HG03108 (cell line): ENCODE measurements around the gene LRIF1.

Experiments used
- ATAC-seq: cut with Tn5 transposase; IDR thresholded peaks from one replicate; pipeline ENCODE4 v1.9.1; 2021; ENCODE audit warnings: moderate library complexity; ENCODE audit not compliant: unreplicated experiment

LRIF1 gene

DNA sequence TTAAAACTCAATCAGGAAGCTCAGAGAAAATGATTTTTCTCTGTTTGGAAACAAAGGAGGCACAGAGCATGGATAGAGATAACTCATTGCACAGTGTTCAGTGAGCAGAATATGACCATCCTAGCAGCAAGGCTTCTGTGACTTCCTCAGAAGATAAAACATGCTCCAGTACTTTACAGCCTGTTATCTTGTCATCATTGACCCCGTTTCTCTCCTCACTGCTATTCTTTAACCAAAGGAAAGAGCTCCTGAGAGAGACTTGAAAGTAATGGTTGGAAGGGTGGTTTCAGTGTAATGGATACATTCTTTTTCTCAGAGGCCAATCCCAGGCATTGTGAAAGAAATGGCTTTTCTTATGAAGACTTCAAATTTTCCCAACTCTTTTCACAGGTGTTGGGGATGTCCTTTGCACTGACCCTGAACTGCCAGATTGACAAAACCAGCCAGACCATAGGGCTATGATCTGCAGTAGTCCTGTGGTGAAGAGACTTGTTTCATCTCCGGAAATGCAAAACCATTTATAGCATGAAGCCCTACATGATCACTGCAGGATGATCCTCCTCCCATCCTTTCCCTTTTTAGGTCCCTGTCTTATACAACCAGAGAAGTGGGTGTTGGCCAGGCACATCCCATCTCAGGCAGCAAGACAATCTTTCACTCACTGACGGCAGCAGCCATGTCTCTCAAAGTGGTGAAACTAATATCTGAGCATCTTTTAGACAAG is 64.8 kb downstream of the LRIF1 start:
- ATAC-seq, result no peak

DNA sequence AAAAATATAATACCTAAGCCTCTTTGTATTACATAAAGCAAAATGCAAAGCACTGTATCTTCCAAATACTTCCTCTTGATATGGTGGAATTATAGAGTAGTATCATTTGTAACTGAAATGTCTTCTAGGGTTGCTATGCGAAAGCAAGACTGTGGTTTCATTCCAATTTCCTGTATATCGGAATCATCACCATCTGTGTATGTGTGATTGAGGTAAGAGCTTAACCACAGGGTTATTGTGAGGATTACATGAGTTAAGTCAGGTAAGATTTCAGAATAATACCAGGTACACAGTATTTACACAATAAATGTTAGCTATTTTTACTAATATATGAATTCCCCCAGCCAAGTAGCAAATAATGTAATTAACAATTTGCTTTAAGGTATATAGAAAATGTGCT is 66.0 kb downstream of the LRIF1 start:
- ATAC-seq, result no peak
